GM23338 (cell line): Measurements from ENCODE around the gene ITPKA. TPM values are rescaled to one million over a fixed set of nuclear protein-coding genes. Genes with fewer than 3 reads are reported as not detected.

Experiments
- ATAC-seq: fragments of 200-7000 bp; cut with Tn5 transposase; 3 replicates; pipeline ENCODE4 v1.9.1; 2020
- DNase-seq: peaks from one replicate; pipeline ENCODE4 v3.0.0-alpha.2; 2015; ENCODE audit warnings: low spot score
- H2AFZ ChIP-seq: fragments of 200-600 bp; sonication (generic); 2 replicates; pipeline ENCODE4 v1.8.0; 2016; ENCODE audit warnings: antibody characterized with exemption, mild to moderate bottlenecking, moderate library complexity
- H3F3A ChIP-seq: fragments of 200-600 bp; sonication (generic); replicated peaks from 2 replicates; pipeline ENCODE4 v1.8.0; 2017; ENCODE audit warnings: antibody characterized with exemption, mixed run types, low read depth
- H3K27ac ChIP-seq: fragments of 200-600 bp; sonication (generic); 2 replicates; pipeline ENCODE4 v1.6.1; 2016; ENCODE audit warnings: low read depth
- H3K27me3 ChIP-seq: fragments of 200-600 bp; sonication (generic); 2 replicates; pipeline ENCODE4 v1.8.0; 2016; ENCODE audit warnings: mild to moderate bottlenecking, mixed run types, moderate library complexity; ENCODE audit not compliant: insufficient read depth
- H3K36me3 ChIP-seq: fragments of 200-600 bp; sonication (generic); 2 replicates; pipeline ENCODE4 v1.8.0; 2016; ENCODE audit warnings: mild to moderate bottlenecking; ENCODE audit not compliant: insufficient read depth
- H3K4me1 ChIP-seq: fragments of 200-600 bp; sonication (generic); 2 replicates; pipeline ENCODE4 v1.8.0; 2016; ENCODE audit warnings: mild to moderate bottlenecking, moderate library complexity; ENCODE audit not compliant: insufficient read depth
- H3K4me2 ChIP-seq: fragments of 200-600 bp; sonication (generic); 2 replicates; pipeline ENCODE4 v1.7.1; 2017; ENCODE audit warnings: mixed run types
- H3K4me3 ChIP-seq: fragments of 200-600 bp; sonication (generic); 2 replicates; pipeline ENCODE4 v1.6.1; 2016; ENCODE audit warnings: mixed run types
- H3K79me2 ChIP-seq: fragments of 200-600 bp; sonication (generic); replicated peaks from 2 replicates; pipeline ENCODE4 v1.8.0; 2017; ENCODE audit warnings: mild to moderate bottlenecking; ENCODE audit not compliant: insufficient read depth
- H3K9me2 ChIP-seq: fragments of 200-600 bp; sonication (generic); 2 replicates; pipeline ENCODE4 v1.8.0; 2017; ENCODE audit not compliant: insufficient read depth
- H4K20me1 ChIP-seq: fragments of 200-600 bp; sonication (generic); replicated peaks from 2 replicates; pipeline ENCODE4 v1.8.0; 2017; ENCODE audit warnings: mild to moderate bottlenecking; ENCODE audit not compliant: insufficient read depth
- H3K27ac Mint-ChIP-seq: 2 replicates; pipeline ENCODE4 v1.8.0; 2020; ENCODE audit warnings: inconsistent platforms, mild to moderate bottlenecking, moderate library complexity, mixed read lengths
- H3K27me3 Mint-ChIP-seq: 3 replicates; pipeline ENCODE4 v1.8.0; 2022; ENCODE audit warnings: low read depth, mild to moderate bottlenecking, moderate library complexity, mixed read lengths, inconsistent platforms; ENCODE audit not compliant: insufficient read depth, poor library complexity
- H3K36me3 Mint-ChIP-seq: 3 replicates; pipeline ENCODE4 v1.8.0; 2021; ENCODE audit warnings: low read depth, mild to moderate bottlenecking, inconsistent platforms, moderate library complexity, mixed read lengths
- H3K4me1 Mint-ChIP-seq: 3 replicates; pipeline ENCODE4 v1.8.0; 2020; ENCODE audit warnings: mild to moderate bottlenecking, inconsistent platforms, mixed read lengths
- H3K4me3 Mint-ChIP-seq: 3 replicates; pipeline ENCODE4 v1.8.0; 2021; ENCODE audit warnings: moderate library complexity, mild to moderate bottlenecking, inconsistent platforms, mixed read lengths
- H3K9me3 Mint-ChIP-seq: 3 replicates; pipeline ENCODE4 v1.8.0; 2020; ENCODE audit warnings: moderate library complexity, mild to moderate bottlenecking, inconsistent platforms, mixed read lengths
- CREB1 ChIP-seq: fragments of 250-450 bp; sonication (Bioruptor Pico); IDR thresholded peaks from 2 replicates; pipeline ENCODE4 v1.5.0; 2020; ENCODE audit warnings: low read depth, mild to moderate bottlenecking, moderate library complexity
- CTCF ChIP-seq, 2 experiments: fragments of 200-600 bp in 1 of 2; sonication (generic) in 1 of 2; conservative IDR thresholded peaks; 2 replicates each; pipeline versions ENCODE4 v1.5.1 to v1.6.1; 2016 to 2017; ENCODE audit warnings: antibody characterized with exemption in 2 of 2, low read depth in 2 of 2, mild to moderate bottlenecking in 2 of 2, moderate library complexity in 1 of 2
- ETS1 ChIP-seq: IDR thresholded peaks from 2 replicates; pipeline ENCODE4 v1.6.1; 2016; ENCODE audit warnings: antibody characterized with exemption
- EZH2 ChIP-seq: fragments of 200-600 bp; sonication (generic); IDR thresholded peaks from one replicate; pipeline ENCODE4 v1.8.0; 2017; ENCODE audit warnings: antibody characterized with exemption, mild to moderate bottlenecking, low read depth; ENCODE audit not compliant: unreplicated experiment
- EZH2phosphoT487 ChIP-seq: fragments of 200-600 bp; sonication (generic); IDR thresholded peaks from one replicate; pipeline ENCODE4 v1.8.1; 2018; ENCODE audit warnings: antibody characterized with exemption; ENCODE audit not compliant: unreplicated experiment
- JUNB ChIP-seq: IDR thresholded peaks from one replicate; pipeline ENCODE4 v1.6.1; 2016; ENCODE audit warnings: antibody characterized with exemption; ENCODE audit not compliant: unreplicated experiment
- NANOG ChIP-seq: IDR thresholded peaks from 2 replicates; pipeline ENCODE4 v1.6.1; 2016; ENCODE audit warnings: antibody characterized with exemption, borderline replicate concordance
- POLR2AphosphoS5 ChIP-seq: IDR thresholded peaks from 2 replicates; pipeline ENCODE4 v1.6.1; 2016; ENCODE audit warnings: antibody characterized with exemption, low read depth
- STAT1 ChIP-seq: IDR thresholded peaks from one replicate; pipeline ENCODE4 v1.6.1; 2016; ENCODE audit warnings: antibody characterized with exemption; ENCODE audit not compliant: unreplicated experiment
- ZNF114 ChIP-seq: fragments of 250-450 bp; sonication (Bioruptor Pico); IDR thresholded peaks from 2 replicates; pipeline ENCODE4 v1.5.0; 2020; ENCODE audit warnings: mild to moderate bottlenecking, moderate library complexity
- ZNF331 ChIP-seq: fragments of 250-450 bp; sonication (Bioruptor Pico); IDR thresholded peaks from 2 replicates; pipeline ENCODE4 v1.5.0; 2020; ENCODE audit warnings: low read depth, mild to moderate bottlenecking, moderate library complexity
- ZNF462 ChIP-seq: fragments of 250-450 bp; sonication (Bioruptor Pico); IDR thresholded peaks from 2 replicates; pipeline ENCODE4 v1.5.0; 2020; ENCODE audit warnings: mild to moderate bottlenecking, moderate library complexity
- polyA plus RNA-seq: library from polyadenylated mRNA; unstranded; fragments of >200 nt; fragmentation: Nextera tagmentation; extraction: Ambion mirVana; gene quantifications from 2 replicates; pipeline ENCODE4 v1.2.1, GENCODE V29; 2016
- total RNA-seq: library from RNA; depleted of rRNA; stranded (reverse); fragments of >200 nt; shearing (Covaris generic); gene quantifications from 2 replicates; pipeline ENCODE4 v1.2.3, GENCODE V29; 2014
- TF ChIP-seq, protein P1 (sequence below): IDR thresholded peaks from one replicate; pipeline ENCODE4 v1.6.1; 2018; ENCODE audit warnings: antibody characterized with exemption; ENCODE audit not compliant: unreplicated experiment

Gene ITPKA
- total and polyA plus RNA-seq, 2 experiments from 2014 or later: 0.55 to 2.1 TPM

GRCh38 chr15:41462084-41462795 is 31.4 kb upstream of the ITPKA start:
- Histone ChIP-seq H3K27ac (no peak overlapping the region), H4K20me1 (peaks cover 18% of the 10 kb centered on the region), H3K27me3 (no peaks in the 10 kb centered on the region), H3F3A (peaks cover 6% of the 10 kb centered on the region; the same call in 1 of the 2 replicates), H3K4me3 (no peak overlapping the region), H3K36me3 (peaks cover 20% of the 10 kb centered on the region), H3K4me2 (no peak overlapping the region), H3K9me2 (no peaks in the 10 kb centered on the region), H3K4me1 (no peaks in the 10 kb centered on the region), H3K79me2 (peaks cover 6% of the 10 kb centered on the region; the same call in 1 of the 2 replicates), H2AFZ (no peak overlapping the region)
- no peaks in the 10 kb centered on the region for H3K4me1 Mint-ChIP-seq
- DNase-seq (no peak), ATAC-seq (no peak)
- H3K4me3 Mint-ChIP-seq: no peak overlapping the region
- no peak for TF ChIP-seq ETS1
- TF ChIP-seq NANOG: no peak
- TF ChIP-seq EZH2phosphoT487: no peak
- TF ChIP-seq ZNF462 (CRISPR knock-in tag): no peak
- no peak for TF ChIP-seq STAT1
- no peak for TF ChIP-seq CTCF (conservative IDR thresholded peaks at IDR 0.05; ENCODE audit: low read depth in 2 of 2)
- no peak for TF ChIP-seq ZNF331 (CRISPR knock-in tag)
- TF ChIP-seq EZH2: no peak
- no peak for TF ChIP-seq POLR2AphosphoS5
- TF ChIP-seq, protein P1, sequence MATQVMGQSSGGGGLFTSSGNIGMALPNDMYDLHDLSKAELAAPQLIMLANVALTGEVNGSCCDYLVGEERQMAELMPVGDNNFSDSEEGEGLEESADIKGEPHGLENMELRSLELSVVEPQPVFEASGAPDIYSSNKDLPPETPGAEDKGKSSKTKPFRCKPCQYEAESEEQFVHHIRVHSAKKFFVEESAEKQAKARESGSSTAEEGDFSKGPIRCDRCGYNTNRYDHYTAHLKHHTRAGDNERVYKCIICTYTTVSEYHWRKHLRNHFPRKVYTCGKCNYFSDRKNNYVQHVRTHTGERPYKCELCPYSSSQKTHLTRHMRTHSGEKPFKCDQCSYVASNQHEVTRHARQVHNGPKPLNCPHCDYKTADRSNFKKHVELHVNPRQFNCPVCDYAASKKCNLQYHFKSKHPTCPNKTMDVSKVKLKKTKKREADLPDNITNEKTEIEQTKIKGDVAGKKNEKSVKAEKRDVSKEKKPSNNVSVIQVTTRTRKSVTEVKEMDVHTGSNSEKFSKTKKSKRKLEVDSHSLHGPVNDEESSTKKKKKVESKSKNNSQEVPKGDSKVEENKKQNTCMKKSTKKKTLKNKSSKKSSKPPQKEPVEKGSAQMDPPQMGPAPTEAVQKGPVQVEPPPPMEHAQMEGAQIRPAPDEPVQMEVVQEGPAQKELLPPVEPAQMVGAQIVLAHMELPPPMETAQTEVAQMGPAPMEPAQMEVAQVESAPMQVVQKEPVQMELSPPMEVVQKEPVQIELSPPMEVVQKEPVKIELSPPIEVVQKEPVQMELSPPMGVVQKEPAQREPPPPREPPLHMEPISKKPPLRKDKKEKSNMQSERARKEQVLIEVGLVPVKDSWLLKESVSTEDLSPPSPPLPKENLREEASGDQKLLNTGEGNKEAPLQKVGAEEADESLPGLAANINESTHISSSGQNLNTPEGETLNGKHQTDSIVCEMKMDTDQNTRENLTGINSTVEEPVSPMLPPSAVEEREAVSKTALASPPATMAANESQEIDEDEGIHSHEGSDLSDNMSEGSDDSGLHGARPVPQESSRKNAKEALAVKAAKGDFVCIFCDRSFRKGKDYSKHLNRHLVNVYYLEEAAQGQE: no peak
- no peak for TF ChIP-seq JUNB
- TF ChIP-seq ZNF114 (CRISPR knock-in tag): no peak
- TF ChIP-seq CREB1 (CRISPR knock-in tag): no peak
- H3K27me3 Mint-ChIP-seq: no peaks in the 10 kb centered on the region
- peaks cover 56% of the 10 kb centered on the region for H3K36me3 Mint-ChIP-seq
- H3K9me3 Mint-ChIP-seq: no peaks in the 10 kb centered on the region; the same call in 2 of the 3 replicates
- no peak overlapping the region for H3K27ac Mint-ChIP-seq
